Endothelial cell of umbilical vein (primary cell): ENCODE results near the gene RTN4RL1. TPM values are rescaled to one million over a fixed set of nuclear protein-coding genes. Genes with fewer than 3 reads are reported as not detected.

Source experiments
- BruUV-seq: library from RNA; stranded (reverse); fragments of 400-500 nt; replicated peaks from 2 replicates; lab custom pipeline; 2021; lab: Mats Ljungman, UMichigan
- CTCF ChIA-PET: fragments of 300-600, 350-600 bp; sonication (Branson Sonifier 250); formaldehyde crosslinking; loops from one replicate; lab custom pipeline; 2021; ENCODE audit warnings: antibody characterized with exemption, inconsistent platforms; lab: Charles Lee
- POLR2A ChIA-PET: fragments of 300-600, 350-600 bp; sonication (Branson Sonifier 250); formaldehyde crosslinking; loops from one replicate; lab custom pipeline; 2021; ENCODE audit warnings: antibody characterized with exemption, inconsistent platforms; lab: Charles Lee
- DNase-seq: peaks from one replicate; pipeline ENCODE4 v3.0.0-alpha.2; 2011; ENCODE audit warnings: low read depth, low spot score
- FAIRE-seq: peaks from 2 replicates; lab custom pipeline; 2011; peaks lifted over from hg19 to GRCh38; lab: Jason Lieb, UNC
- H2AFZ ChIP-seq: 2 replicates; pipeline ENCODE4 v1.6.0; 2012; ENCODE audit warnings: low read depth, low read length, control low read depth, inconsistent platforms
- H3K27ac ChIP-seq: 2 replicates; pipeline ENCODE4 v1.5.1; 2011; ENCODE audit warnings: low read depth, mild to moderate bottlenecking, control low read depth, low read length, moderate library complexity; ENCODE audit not compliant: insufficient read depth
- H3K27me3 ChIP-seq, 2 experiments: 2 replicates each; pipeline versions ENCODE4 v1.6.0 to v1.6.1; 2011; ENCODE audit warnings: low read length in 2 of 2, mixed read lengths in 1 of 2; ENCODE audit not compliant: control insufficient read depth in 2 of 2, insufficient read depth in 2 of 2
- H3K36me3 ChIP-seq, 2 experiments: 2 replicates in 1 of 2; 3 replicates in 1 of 2; pipeline ENCODE4 v1.5.1; 2011; ENCODE audit warnings: low read length in 2 of 2, mild to moderate bottlenecking in 1 of 2, moderate library complexity in 1 of 2; ENCODE audit not compliant: control insufficient read depth in 2 of 2, insufficient read depth in 2 of 2; ENCODE audit errors: extremely low read depth in 1 of 2
- H3K4me1 ChIP-seq: 3 replicates; pipeline ENCODE4 v1.5.1; 2011; ENCODE audit warnings: mild to moderate bottlenecking, low read length; ENCODE audit not compliant: control insufficient read depth, insufficient read depth; ENCODE audit errors: extremely low read depth
- H3K4me2 ChIP-seq: 2 replicates; pipeline ENCODE4 v1.6.1; 2011; ENCODE audit warnings: low read length, control low read depth, mixed read lengths; ENCODE audit not compliant: insufficient read depth
- H3K4me3 ChIP-seq, 3 experiments: fragments of 200-600 bp in 1 of 3; sonication (generic), shearing (Covaris generic) in 1 of 3; replicated peaks in 1 of 3; 2 replicates each; pipeline ENCODE4 v1.5.1; 2011 to 2016; ENCODE audit warnings: control low read depth in 3 of 3, low read length in 3 of 3, mild to moderate bottlenecking in 2 of 3, inconsistent platforms in 1 of 3, low read depth in 1 of 3, moderate library complexity in 1 of 3; ENCODE audit not compliant: insufficient read depth in 1 of 3
- H3K79me2 ChIP-seq: 2 replicates; pipeline ENCODE4 v1.6.0; 2012; ENCODE audit warnings: low read length, inconsistent platforms; ENCODE audit not compliant: control insufficient read depth, insufficient read depth
- H3K9ac ChIP-seq: replicated peaks from 2 replicates; pipeline ENCODE3; 2011; ENCODE audit warnings: low read length, control low read depth; ENCODE audit not compliant: insufficient read depth; ENCODE audit errors: extremely low read depth
- H3K9me1 ChIP-seq: replicated peaks from 3 replicates; pipeline ENCODE4 v1.6.0; 2011; ENCODE audit warnings: mild to moderate bottlenecking, low read length; ENCODE audit not compliant: control insufficient read depth, insufficient read depth; ENCODE audit errors: extremely low read depth
- H3K9me3 ChIP-seq: replicated peaks from 2 replicates; pipeline ENCODE4 v1.5.1; 2012; ENCODE audit warnings: low read length, inconsistent platforms; ENCODE audit not compliant: control insufficient read depth, insufficient read depth
- H4K20me1 ChIP-seq: replicated peaks from 2 replicates; pipeline ENCODE3; 2011; ENCODE audit warnings: mild to moderate bottlenecking, low read length; ENCODE audit not compliant: control insufficient read depth, insufficient read depth; ENCODE audit errors: extremely low read depth
- CTCF ChIP-seq, 2 donors: IDR thresholded peaks; 1 replicate in 1 of 2; 2 replicates in 1 of 2; pipeline ENCODE4 v1.5.1; 2011; ENCODE audit warnings: low read length in 2 of 2, mild to moderate bottlenecking in 2 of 2, moderate library complexity in 2 of 2, control low read depth in 1 of 2, inconsistent platforms in 1 of 2, low read depth in 1 of 2; ENCODE audit not compliant: insufficient read depth in 1 of 2; ENCODE audit errors: extremely low read depth in 1 of 2
- EZH2 ChIP-seq: IDR thresholded peaks from 2 replicates; pipeline ENCODE4 v1.6.1; 2012; ENCODE audit warnings: borderline replicate concordance, low read depth, mild to moderate bottlenecking, moderate library complexity, low read length, inconsistent platforms; ENCODE audit not compliant: severe bottlenecking
- FOS ChIP-seq: IDR thresholded peaks from 2 replicates; pipeline ENCODE4 v1.6.1; 2011; ENCODE audit warnings: mild to moderate bottlenecking, low read length, moderate library complexity, borderline replicate concordance; ENCODE audit not compliant: insufficient read depth
- GATA2 ChIP-seq: IDR thresholded peaks from 2 replicates; pipeline ENCODE4 v1.7.0; 2011; ENCODE audit warnings: low read depth, mild to moderate bottlenecking, moderate library complexity, mixed read lengths, low read length; ENCODE audit not compliant: insufficient read length, insufficient read depth
- JUN ChIP-seq: IDR thresholded peaks from 2 replicates; pipeline ENCODE4 v1.6.1; 2011; ENCODE audit warnings: borderline replicate concordance, low read depth; ENCODE audit not compliant: insufficient read length, insufficient read depth
- MAX ChIP-seq: IDR thresholded peaks from 2 replicates; pipeline ENCODE4 v1.6.1; 2011; ENCODE audit not compliant: insufficient read depth, insufficient read length
- MYC ChIP-seq: IDR thresholded peaks from one replicate; pipeline ENCODE4 v1.6.1; 2011; ENCODE audit warnings: mild to moderate bottlenecking, low read depth, low read length
- POLR2A ChIP-seq: IDR thresholded peaks from 2 replicates; pipeline ENCODE4 v1.6.1; 2012; ENCODE audit warnings: low read depth, mild to moderate bottlenecking, control low read depth, low read length
- POLR2AphosphoS5 ChIP-seq: IDR thresholded peaks from 2 replicates; pipeline ENCODE4 v1.6.1; 2012; ENCODE audit warnings: low read depth, mild to moderate bottlenecking, control low read depth, low read length, moderate library complexity; ENCODE audit not compliant: insufficient read depth
- dilution Hi-C: fragments of 300-500 bp; cut with MboI; formaldehyde crosslinking; loops from one replicate; pipeline ENCODE4 v1.15.0; 2019; ENCODE audit warnings: low sequenced_read_pairs; ENCODE audit not compliant: extremely low pct_ligation_motif_present
- intact Hi-C: fragments of 100-400 bp; cut with micrococcal nuclease; formaldehyde crosslinking; loops from one replicate; pipeline ENCODE4 v1.10.0; 2022
- polyA plus RNA-seq, 4 experiments: library from polyadenylated mRNA; depleted of rRNA in 3 of 4; stranded (reverse) in 3 of 4; unstranded in 1 of 4; fragments of >200 nt; gene quantifications; 2 replicates each; pipeline versions ENCODE4 v1.2.1 to v1.2.3, GENCODE V29; 2011 to 2012; ENCODE audit warnings: missing spikeins in 1 of 4
- total RNA-seq: library from RNA; stranded (reverse); gene quantifications from 2 replicates; pipeline ENCODE4 v1.2.3, GENCODE V29; 2021

Gene RTN4RL1
- total and polyA plus RNA-seq, 2 donors (not counting 3 experiments of a cell fraction or from before 2014, with no cell fraction given): 0.04 TPM; not detected in 1

- H3K27me3 ChIP-seq: no peaks in the 10 kb centered on the region
- CTCF ChIA-PET: interaction anchor here (0.6 to 1.5 kb wide), 2 partner anchors 28 to 721 kb away, joined by 3 to 4 read pairs; no protein-coding TSS in a partner anchor
- no peak overlapping the region for H3K4me2 ChIP-seq
- dilution Hi-C loops: no loop called here
- no peaks in the 10 kb centered on the region for H3K9me3 ChIP-seq
- FAIRE-seq (no peak), DNase-seq (no peak)
- H3K27ac ChIP-seq: no peak overlapping the region
- H2AFZ ChIP-seq: no peak overlapping the region
- no peaks in the 10 kb centered on the region for H3K4me1 ChIP-seq
- no peaks in the 10 kb centered on the region for H3K9me1 ChIP-seq
- no peak overlapping the region for H3K4me3 ChIP-seq
- no peaks in the 10 kb centered on the region for H4K20me1 ChIP-seq
- TF ChIP-seq JUN: no peak
- TF ChIP-seq EZH2: no peak
- TF ChIP-seq MAX: no peak
- no peak for TF ChIP-seq GATA2
- no peak for TF ChIP-seq MYC
- TF ChIP-seq CTCF (IDR thresholded peaks at IDR 0.05; ENCODE audit: extremely low read depth in 1 of 2, insufficient read depth in 1 of 2, low read depth in 1 of 2, low read length in 2 of 2): no peak
- TF ChIP-seq POLR2AphosphoS5: no peak
- TF ChIP-seq FOS: no peak
- no peak for TF ChIP-seq POLR2A
- no peaks in the 10 kb centered on the region for H3K79me2 ChIP-seq
- BruUV-seq: no TSS peak
- POLR2A ChIA-PET: no interaction called here
- intact Hi-C loops: no loop called here
- H3K36me3 ChIP-seq: no peaks in the 10 kb centered on the region
- no peak overlapping the region for H3K9ac ChIP-seq
These were observed 69.0 kb downstream of the RTN4RL1 start for GRCh38 chr17:1956134-1956533.
